ENCODE data around the gene ARRDC4. TPM values are rescaled to one million over a fixed set of nuclear protein-coding genes. Genes with fewer than 3 reads are reported as not detected.

Gene ARRDC4
- total RNA-seq, 3 donors from 2014 or later, result 13.9 to 25.8 (median 20.0) TPM

GRCh38 chr15:98009169-98009568, 48.7 kb downstream of the ARRDC4 start:
- no peaks in the 10 kb centered on the region for H3K27me3 ChIP-seq
- DNase-seq (ENCODE audit: low spot score in 2 of 2), result no peak
- no peak overlapping the region for H3K27ac ChIP-seq
- intact Hi-C loops (cut with DNase I; ENCODE audit: low total_unique reads), result no loop called here
- H3K4me1 ChIP-seq, result no peaks in the 10 kb centered on the region
- H3K4me3 ChIP-seq, result no peak overlapping the region
- H3K36me3 ChIP-seq, result no peaks in the 10 kb centered on the region
- H3K9me3 ChIP-seq, result no peaks in the 10 kb centered on the region
- TF ChIP-seq, protein P1, sequence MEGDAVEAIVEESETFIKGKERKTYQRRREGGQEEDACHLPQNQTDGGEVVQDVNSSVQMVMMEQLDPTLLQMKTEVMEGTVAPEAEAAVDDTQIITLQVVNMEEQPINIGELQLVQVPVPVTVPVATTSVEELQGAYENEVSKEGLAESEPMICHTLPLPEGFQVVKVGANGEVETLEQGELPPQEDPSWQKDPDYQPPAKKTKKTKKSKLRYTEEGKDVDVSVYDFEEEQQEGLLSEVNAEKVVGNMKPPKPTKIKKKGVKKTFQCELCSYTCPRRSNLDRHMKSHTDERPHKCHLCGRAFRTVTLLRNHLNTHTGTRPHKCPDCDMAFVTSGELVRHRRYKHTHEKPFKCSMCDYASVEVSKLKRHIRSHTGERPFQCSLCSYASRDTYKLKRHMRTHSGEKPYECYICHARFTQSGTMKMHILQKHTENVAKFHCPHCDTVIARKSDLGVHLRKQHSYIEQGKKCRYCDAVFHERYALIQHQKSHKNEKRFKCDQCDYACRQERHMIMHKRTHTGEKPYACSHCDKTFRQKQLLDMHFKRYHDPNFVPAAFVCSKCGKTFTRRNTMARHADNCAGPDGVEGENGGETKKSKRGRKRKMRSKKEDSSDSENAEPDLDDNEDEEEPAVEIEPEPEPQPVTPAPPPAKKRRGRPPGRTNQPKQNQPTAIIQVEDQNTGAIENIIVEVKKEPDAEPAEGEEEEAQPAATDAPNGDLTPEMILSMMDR (IDR thresholded peaks at IDR 0.05), result no peak
- TF ChIP-seq POLR2A (IDR thresholded peaks at IDR 0.05) (no peak), POLR2AphosphoS5 (IDR thresholded peaks at IDR 0.05) (no peak)

GRCh38 chr15:98009971-98010370, 49.5 kb downstream of the ARRDC4 start:
- H3K36me3 ChIP-seq, result no peaks in the 10 kb centered on the region
- no peak for DNase-seq (ENCODE audit: low spot score in 2 of 2)
- no peak overlapping the region for H3K4me3 ChIP-seq
- H3K27me3 ChIP-seq, result no peaks in the 10 kb centered on the region
- TF ChIP-seq POLR2AphosphoS5 (IDR thresholded peaks at IDR 0.05) (no peak), POLR2A (IDR thresholded peaks at IDR 0.05) (no peak)
- TF ChIP-seq, protein P1 (IDR thresholded peaks at IDR 0.05), result no peak
- H3K27ac ChIP-seq, result no peak overlapping the region
- intact Hi-C loops (cut with DNase I; ENCODE audit: low total_unique reads), result no loop called here
- H3K9me3 ChIP-seq, result no peaks in the 10 kb centered on the region
- no peaks in the 10 kb centered on the region for H3K4me1 ChIP-seq

- intact Hi-C loops (cut with DNase I; ENCODE audit: low total_unique reads), result no loop called here
- Histone ChIP-seq H3K27ac (no peak overlapping the region), H3K9me3 (no peaks in the 10 kb centered on the region), H3K27me3 (no peaks in the 10 kb centered on the region), H3K36me3 (no peaks in the 10 kb centered on the region), H3K4me3 (no peak overlapping the region), H3K4me1 (no peaks in the 10 kb centered on the region)
- no peak for TF ChIP-seq POLR2AphosphoS5 (IDR thresholded peaks at IDR 0.05)
- TF ChIP-seq POLR2A (IDR thresholded peaks at IDR 0.05), result no peak
- TF ChIP-seq, protein P1 (IDR thresholded peaks at IDR 0.05), result no peak
- DNase-seq (ENCODE audit: low spot score in 2 of 2), result no peak
Observed at GRCh38 chr15:98012354-98012753, 51.9 kb downstream of the ARRDC4 start.

DNA sequence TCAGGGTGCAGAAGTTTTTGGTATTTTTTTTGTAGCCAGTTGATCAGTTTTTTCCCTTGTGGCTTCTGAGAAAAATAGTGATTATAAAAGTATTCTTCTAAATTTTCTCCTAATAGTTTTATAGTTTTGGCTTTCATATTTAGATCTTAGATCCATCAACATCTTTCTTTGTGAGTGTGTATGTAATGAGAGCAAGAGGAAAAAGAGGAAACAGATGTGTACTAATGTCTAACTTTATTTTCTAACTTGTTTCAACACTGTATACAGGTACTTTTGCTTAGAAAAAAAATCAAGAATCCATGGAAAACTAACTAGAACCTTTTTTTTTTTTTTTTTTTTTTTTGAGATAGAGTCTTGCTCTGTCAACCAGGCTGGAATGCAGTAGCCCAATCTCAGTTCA, 53.1 kb downstream of the ARRDC4 start:
- Histone ChIP-seq H3K4me3 (no peak overlapping the region), H3K9me3 (no peaks in the 10 kb centered on the region), H3K27me3 (no peaks in the 10 kb centered on the region), H3K4me1 (no peaks in the 10 kb centered on the region), H3K36me3 (no peaks in the 10 kb centered on the region), H3K27ac (no peak overlapping the region)
- DNase-seq (ENCODE audit: low spot score in 2 of 2), result no peak
- intact Hi-C loops (cut with DNase I; ENCODE audit: low total_unique reads), result no loop called here
- TF ChIP-seq, protein P1 (IDR thresholded peaks at IDR 0.05), result no peak
- no peak for TF ChIP-seq POLR2AphosphoS5 (IDR thresholded peaks at IDR 0.05)

DNA sequence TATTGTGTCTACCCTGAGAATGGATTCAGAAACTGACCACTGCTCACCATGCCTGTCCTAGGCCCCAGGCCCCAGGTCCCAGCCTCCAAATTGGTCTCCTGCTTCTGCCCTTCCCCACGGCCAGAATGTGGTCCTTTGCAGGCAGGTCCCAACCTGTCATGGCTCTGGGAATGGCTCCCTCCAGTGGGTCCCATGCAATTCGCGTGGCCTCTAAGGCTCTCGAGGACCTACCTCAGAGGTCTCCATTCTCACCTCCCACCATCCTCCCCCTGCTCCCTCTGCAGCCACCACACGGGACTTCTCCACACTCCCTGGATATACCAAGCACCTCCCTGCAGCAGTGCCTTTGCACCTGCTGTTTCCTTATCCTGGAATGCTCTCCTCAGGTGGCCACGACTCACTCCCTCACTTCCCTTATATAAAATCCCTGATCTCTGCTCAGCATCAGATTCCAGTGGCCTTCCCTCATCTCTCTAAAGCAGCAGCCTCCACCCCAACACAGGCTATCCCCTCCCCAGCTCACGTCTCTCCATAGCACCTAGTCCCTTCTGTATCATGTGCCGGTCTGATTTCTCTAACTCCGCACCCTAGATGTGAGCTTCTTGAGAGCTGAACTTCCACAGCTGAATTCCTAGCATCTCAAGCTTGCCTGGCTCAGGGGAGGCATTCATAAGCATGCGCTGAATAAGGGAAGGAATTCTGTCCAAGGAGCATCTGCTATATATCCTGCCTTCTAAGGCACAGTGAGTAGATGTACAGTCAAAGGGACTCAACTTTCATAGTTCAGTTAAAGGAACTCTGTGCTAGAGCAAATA, 56.9 kb downstream of the ARRDC4 start:
- DNase-seq (ENCODE audit: low spot score in 2 of 2), result no peak
- H3K9me3 ChIP-seq, result no peaks in the 10 kb centered on the region
- no peaks in the 10 kb centered on the region for H3K27me3 ChIP-seq
- H3K36me3 ChIP-seq, result no peaks in the 10 kb centered on the region
- H3K4me1 ChIP-seq, result no peaks in the 10 kb centered on the region
- TF ChIP-seq, protein P1 (IDR thresholded peaks at IDR 0.05), result no peak
- TF ChIP-seq POLR2A (IDR thresholded peaks at IDR 0.05) (no peak), POLR2AphosphoS5 (IDR thresholded peaks at IDR 0.05) (no peak)
- no peak overlapping the region for H3K27ac ChIP-seq
- intact Hi-C loops (cut with DNase I; ENCODE audit: low total_unique reads), result no loop called here
- H3K4me3 ChIP-seq, result no peak overlapping the region
